Type B pancreatic cell (in vitro differentiated cells): ENCODE results near the gene KANSL3. TPM values are rescaled to one million over a fixed set of nuclear protein-coding genes. Genes with fewer than 3 reads are reported as not detected.

Experiments
- DNase-seq: peaks from one replicate; pipeline ENCODE4 v3.0.0; 2021; ENCODE audit warnings: mixed read lengths; ENCODE audit not compliant: unreplicated experiment; ENCODE audit errors: extremely low spot score
- H3K27ac Mint-ChIP-seq: 2 replicates; pipeline ENCODE4 v1.8.0; 2021; ENCODE audit warnings: mild to moderate bottlenecking, mixed read lengths
- H3K27me3 Mint-ChIP-seq: 2 replicates; pipeline ENCODE4 v1.8.0; 2021; ENCODE audit warnings: mixed read lengths
- H3K36me3 Mint-ChIP-seq: 2 replicates; pipeline ENCODE4 v1.8.0; 2021; ENCODE audit warnings: mixed read lengths
- H3K4me1 Mint-ChIP-seq: one replicate; pipeline ENCODE4 v1.8.0; 2021; ENCODE audit warnings: mixed read lengths; ENCODE audit not compliant: unreplicated experiment
- H3K4me3 Mint-ChIP-seq: 2 replicates; pipeline ENCODE4 v1.8.0; 2021; ENCODE audit warnings: mild to moderate bottlenecking, mixed read lengths
- H3K9me3 Mint-ChIP-seq: 2 replicates; pipeline ENCODE4 v1.8.0; 2021; ENCODE audit warnings: mixed read lengths
- CTCF ChIP-seq: fragments of 200-600 bp; sonication (generic); conservative IDR thresholded peaks from 2 replicates; pipeline ENCODE4 v1.5.0; 2021; ENCODE audit warnings: antibody characterized with exemption, mild to moderate bottlenecking
- long read RNA-seq: library from polyadenylated mRNA; unstranded; transcript quantifications from one replicate; pipeline ENCODE4 v2.0.0, GENCODE V29; 2020
- total RNA-seq: library from RNA; stranded (reverse); gene quantifications from 2 replicates; pipeline ENCODE4 v1.2.1, GENCODE V29; 2021; ENCODE audit warnings: low replicate concordance

KANSL3 gene
- total RNA-seq: 40.7 and 53.2 TPM in 2 replicates
- long read RNA-seq, partial matches to known transcripts: 9 of 22 reads
- long read RNA-seq, other reads (novel, unspliced or antisense): 12 of 22 reads

GRCh38 chr2:96638144-96639121 is at the start of gene KANSL3:
Gene KANSL3, minus strand, starts transcription at chr2:96638312. Its CDS starts 1,177 bp downstream, at chr2:96637135.
- Mint-ChIP-seq H3K4me1 (peaks cover 33% of the 10 kb centered on the region), H3K9me3 (no peaks in the 10 kb centered on the region), H3K36me3 (peaks cover 7% of the 10 kb centered on the region), H3K27me3 (no peaks in the 10 kb centered on the region), H3K27ac (peak within 1 kb of the TSS; percentile 90), H3K4me3 (peak within 1 kb of the TSS; percentile 95)
- peak; percentile 96 for DNase-seq
- no peak for TF ChIP-seq CTCF

DNA sequence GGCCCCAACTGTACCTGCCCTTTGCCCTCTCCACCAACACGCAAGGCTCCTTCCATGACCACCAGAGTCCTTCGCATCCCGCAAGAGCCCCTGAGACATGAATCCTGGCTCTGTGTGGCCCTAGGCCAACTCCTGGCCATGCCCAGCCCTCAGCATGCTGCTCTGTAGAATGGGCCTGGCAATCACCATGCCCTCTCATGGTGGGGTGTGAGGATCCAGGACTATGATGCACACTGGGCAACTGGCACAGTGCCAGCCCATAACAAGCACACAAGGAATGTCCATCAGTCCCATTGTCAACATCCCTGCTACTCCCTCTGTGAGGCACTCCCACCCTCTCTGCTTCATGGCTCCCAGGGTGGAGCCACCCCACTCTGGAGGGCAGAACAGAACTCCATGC is 49.2 kb upstream of the KANSL3 start:
- Mint-ChIP-seq H3K4me1 (peaks cover 5% of the 10 kb centered on the region), H3K27ac (no peak overlapping the region), H3K27me3 (peaks cover 5% of the 10 kb centered on the region), H3K9me3 (no peaks in the 10 kb centered on the region), H3K4me3 (no peak overlapping the region), H3K36me3 (no peaks in the 10 kb centered on the region)
- no peak for TF ChIP-seq CTCF
- no peak for DNase-seq

DNA sequence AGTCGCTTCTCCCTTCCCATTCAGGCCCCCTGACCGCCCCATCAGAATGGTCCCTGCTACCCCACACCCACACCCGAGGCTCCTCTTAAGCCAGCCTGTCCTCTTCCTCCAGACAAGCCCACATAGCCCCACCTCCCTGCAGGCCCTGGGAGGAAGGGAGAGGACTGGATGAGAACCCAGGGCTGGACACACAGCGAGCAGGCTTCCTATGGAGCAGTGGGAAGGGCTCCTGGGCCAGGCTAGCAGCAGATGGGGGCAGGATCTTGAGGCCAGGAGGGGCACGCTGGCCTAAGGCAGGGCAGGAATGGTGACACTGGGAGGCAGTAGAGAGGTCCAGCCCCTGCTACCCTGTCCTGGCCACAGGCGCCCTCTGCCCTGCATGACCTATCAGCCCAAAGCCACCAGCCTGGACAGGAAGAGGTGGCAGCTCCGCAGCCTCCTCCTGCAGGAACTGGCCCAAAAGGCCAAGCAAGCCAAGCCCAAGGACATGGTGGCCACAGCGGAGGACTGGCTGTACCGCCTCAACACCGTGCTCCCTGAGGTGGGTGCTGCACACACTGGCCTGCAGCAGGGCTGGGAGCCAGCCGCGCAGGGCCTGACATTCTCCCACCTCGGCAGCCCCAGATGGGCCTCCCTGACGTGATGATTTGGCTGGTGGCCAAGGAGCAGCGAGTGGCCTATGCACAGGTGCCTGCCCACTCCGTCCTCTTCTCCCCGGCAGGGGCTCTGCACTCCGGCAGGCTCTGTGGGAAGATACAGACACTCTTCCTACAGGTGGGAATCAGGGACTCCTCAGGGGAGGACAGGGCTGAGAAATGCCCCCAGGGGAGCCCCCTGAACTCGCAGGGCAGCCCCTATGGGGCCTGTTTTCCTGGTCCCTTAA is 47.7 kb upstream of the KANSL3 start:
- Mint-ChIP-seq H3K4me3 (no peak overlapping the region), H3K36me3 (no peaks in the 10 kb centered on the region), H3K27ac (no peak overlapping the region), H3K9me3 (no peaks in the 10 kb centered on the region), H3K27me3 (peaks cover 5% of the 10 kb centered on the region), H3K4me1 (peaks cover 5% of the 10 kb centered on the region)
- no peak for TF ChIP-seq CTCF
- no peak for DNase-seq

DNA sequence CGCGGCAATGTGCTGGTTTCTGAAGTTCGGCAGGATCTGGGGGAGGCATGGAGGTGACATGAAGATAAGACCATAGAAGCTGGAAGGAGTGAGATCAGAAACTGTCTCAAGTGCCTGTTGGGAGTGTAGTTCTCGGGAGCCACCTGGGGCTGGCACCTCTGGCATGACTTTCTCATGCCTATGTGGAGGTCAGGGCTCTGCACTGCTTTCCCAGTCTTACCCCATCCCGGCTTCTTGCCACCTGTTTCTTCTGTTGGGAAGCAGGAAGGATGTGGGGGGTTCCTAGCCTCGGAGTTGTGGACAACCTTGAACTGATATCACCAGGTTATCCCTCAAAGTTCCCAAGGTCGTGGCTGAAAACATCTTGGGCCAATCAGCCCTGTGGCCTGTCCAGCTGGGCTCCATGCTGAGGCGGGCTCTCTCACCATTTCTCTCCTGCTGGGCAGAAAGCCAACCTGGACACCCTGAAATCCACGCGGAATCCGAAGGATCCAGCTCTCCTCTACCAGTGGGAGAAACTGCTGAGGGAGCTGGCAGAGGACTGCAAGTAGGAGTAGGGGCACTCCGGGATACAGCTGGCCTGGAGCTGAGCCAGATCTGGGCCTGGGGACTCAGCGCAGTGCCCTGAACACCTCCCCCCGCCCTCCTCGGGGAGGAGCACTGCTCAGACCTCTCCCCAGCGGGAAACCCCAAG is 46.9 kb upstream of the KANSL3 start:
- Mint-ChIP-seq H3K36me3 (no peaks in the 10 kb centered on the region), H3K27ac (no peak overlapping the region), H3K4me3 (no peak overlapping the region), H3K27me3 (peaks cover 5% of the 10 kb centered on the region), H3K4me1 (peaks cover 11% of the 10 kb centered on the region), H3K9me3 (no peaks in the 10 kb centered on the region)
- DNase-seq: no peak
- TF ChIP-seq CTCF: no peak
